ENCODE results near the gene PYGB.

Gene PYGB

DNA sequence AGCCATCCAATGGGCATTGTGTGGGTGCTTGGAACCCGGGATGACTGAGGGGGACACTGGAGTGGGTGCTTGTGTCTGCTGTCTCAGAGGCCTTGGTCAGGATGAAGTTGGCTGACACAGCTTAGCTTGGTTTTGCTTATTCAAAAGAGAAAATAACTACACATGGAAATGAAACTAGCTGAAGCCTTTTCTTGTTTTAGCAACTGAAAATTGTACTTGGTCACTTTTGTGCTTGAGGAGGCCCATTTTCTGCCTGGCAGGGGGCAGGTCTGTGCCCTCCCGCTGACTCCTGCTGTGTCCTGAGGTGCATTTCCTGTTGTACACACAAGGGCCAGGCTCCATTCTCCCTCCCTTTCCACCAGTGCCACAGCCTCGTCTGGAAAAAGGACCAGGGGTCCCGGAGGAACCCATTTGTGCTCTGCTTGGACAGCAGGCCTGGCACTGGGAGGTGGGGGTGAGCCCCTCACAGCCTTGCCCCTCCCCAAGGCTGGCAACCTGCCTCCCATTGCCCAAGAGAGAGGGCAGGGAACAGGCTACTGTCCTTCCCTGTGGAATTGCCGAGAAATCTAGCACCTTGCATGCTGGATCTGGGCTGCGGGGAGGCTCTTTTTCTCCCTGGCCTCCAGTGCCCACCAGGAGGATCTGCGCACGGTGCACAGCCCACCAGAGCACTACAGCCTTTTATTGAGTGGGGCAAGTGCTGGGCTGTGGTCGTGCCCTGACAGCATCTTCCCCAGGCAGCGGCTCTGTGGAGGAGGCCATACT, 49.4 kb downstream of the PYGB start:
- H3K4me3 ChIP-seq = no peak overlapping the region
- no peaks in the 10 kb centered on the region for H3K9me3 ChIP-seq
- 0 out of 2 replicates have a peak, but pooled peaks cover 7% of the 10 kb centered on the region for H3K4me1 ChIP-seq
- H3K27me3 ChIP-seq = no peaks in the 10 kb centered on the region
- 0 out of 2 replicates have a peak overlapping the region, but pooled peaks have one; percentile 6 for H3K9ac ChIP-seq
- no peak for TF ChIP-seq Cebpa-rat (IDR thresholded peaks at IDR 0.05)
- 0 out of 2 replicates have a peak overlapping the region, but pooled peaks have one; percentile 30 for H3K27ac ChIP-seq
- peaks cover 18% of the 10 kb centered on the region for H4K20me1 ChIP-seq
- no peak overlapping the region for H3K4me2 ChIP-seq
- peaks cover 88% of the 10 kb centered on the region for H3K36me3 ChIP-seq

DNA sequence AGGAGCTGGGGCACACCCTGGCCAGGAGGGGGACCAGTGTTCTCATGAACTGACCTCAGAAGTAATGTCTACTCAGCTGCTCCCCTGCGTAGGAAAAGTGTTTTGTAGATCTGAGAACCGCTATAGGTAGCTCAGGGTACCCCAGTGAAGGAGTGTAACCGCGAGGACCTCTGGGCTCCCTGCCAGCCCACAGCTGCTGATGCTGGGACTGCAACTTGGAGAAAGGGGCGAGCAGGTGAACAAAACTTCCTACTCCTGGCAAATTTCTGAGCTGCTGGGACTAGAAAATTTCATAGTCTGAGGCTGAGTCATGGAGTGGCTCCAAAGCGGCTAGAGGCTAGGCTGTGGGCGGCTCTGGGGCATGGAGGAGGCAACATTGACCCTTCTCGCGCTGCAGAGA, 51.9 kb downstream of the PYGB start:
- H4K20me1 ChIP-seq = peaks cover 16% of the 10 kb centered on the region
- no peak for TF ChIP-seq Cebpa-rat (IDR thresholded peaks at IDR 0.05)
- H3K4me3 ChIP-seq = no peak overlapping the region
- no peaks in the 10 kb centered on the region for H3K27me3 ChIP-seq
- 0 out of 2 replicates have a peak, but pooled peaks cover 2% of the 10 kb centered on the region for H3K4me1 ChIP-seq
- H3K4me2 ChIP-seq = no peak overlapping the region
- H3K9ac ChIP-seq = no peak overlapping the region
- H3K9me3 ChIP-seq = no peaks in the 10 kb centered on the region
- H3K36me3 ChIP-seq = peaks cover 97% of the 10 kb centered on the region
- no peak overlapping the region for H3K27ac ChIP-seq

DNA sequence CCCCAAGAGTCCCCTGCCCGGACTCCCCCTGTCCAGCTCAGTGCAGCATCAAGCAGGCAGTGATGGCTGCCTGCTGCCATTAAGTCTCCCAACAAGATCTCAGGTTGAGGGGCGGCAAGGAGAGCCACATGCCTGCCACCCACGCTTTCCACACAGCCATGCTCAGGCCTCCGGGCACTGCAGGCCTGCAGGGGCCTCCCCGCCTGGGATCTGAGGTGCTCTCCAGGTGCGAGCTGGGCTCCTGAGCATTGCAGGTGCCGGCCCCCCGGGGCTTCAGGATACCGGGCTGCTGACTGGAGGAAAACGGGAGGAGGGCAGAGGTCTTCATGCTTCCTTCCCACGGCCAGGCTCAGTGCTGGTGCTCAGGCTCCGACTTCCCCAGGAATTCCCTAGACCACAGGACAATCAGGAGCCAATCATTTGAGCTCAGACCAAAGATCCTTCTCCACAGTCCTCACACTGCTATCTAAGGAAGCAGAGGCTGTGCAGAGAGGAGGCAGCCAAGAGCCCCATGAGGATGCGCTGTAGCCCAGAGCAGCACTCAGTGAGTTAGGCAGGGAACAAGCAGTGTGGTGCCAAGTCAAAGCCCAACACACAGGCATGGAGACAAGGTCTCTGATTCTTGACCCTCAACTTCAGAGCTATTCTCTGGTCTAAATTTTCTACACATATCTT, 52.7 kb downstream of the PYGB start:
- Histone ChIP-seq H3K9ac (no peak overlapping the region), H3K27ac (no peak overlapping the region), H3K9me3 (no peaks in the 10 kb centered on the region), H3K4me2 (no peak overlapping the region), H3K36me3 (peaks cover 94% of the 10 kb centered on the region), H3K4me3 (no peak overlapping the region), H3K4me1 (no peaks in the 10 kb centered on the region), H3K27me3 (no peaks in the 10 kb centered on the region), H4K20me1 (peaks cover 8% of the 10 kb centered on the region)
- no peak for TF ChIP-seq Cebpa-rat (IDR thresholded peaks at IDR 0.05)

DNA sequence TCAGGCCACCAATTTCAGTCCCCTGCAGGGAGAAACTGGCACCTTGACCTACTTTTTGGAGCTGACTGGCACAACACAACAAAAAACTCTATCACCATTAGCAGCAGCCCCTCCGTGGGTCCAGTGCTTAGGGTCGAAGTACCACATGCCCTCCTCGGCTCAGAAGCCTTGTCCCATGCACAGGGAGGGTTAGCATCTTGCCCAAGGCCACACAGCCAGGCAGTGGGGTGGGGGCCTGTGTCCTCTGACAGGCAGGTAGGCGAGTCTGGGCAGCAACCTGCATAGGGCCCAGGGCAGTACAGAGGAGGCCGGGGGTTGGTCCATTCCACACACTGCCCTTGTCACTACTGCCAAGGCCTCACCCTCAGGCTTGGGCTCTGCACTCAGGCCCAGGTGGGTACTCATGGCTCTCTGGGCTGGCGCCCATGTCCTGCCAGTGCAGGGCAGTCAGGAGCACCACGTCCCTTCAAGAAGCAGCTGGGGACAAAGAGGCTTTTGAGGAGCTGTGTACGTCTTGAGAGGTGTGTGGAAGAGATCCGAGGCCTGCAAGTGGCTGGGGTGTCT, 53.6 kb downstream of the PYGB start:
- Histone ChIP-seq H3K4me2 (no peak overlapping the region), H4K20me1 (peaks cover 5% of the 10 kb centered on the region), H3K4me3 (no peak overlapping the region), H3K4me1 (no peaks in the 10 kb centered on the region), H3K36me3 (peaks cover 89% of the 10 kb centered on the region), H3K9ac (no peak overlapping the region), H3K27me3 (no peaks in the 10 kb centered on the region), H3K9me3 (no peaks in the 10 kb centered on the region), H3K27ac (no peak overlapping the region)
- TF ChIP-seq Cebpa-rat (IDR thresholded peaks at IDR 0.05) = no peak

DNA sequence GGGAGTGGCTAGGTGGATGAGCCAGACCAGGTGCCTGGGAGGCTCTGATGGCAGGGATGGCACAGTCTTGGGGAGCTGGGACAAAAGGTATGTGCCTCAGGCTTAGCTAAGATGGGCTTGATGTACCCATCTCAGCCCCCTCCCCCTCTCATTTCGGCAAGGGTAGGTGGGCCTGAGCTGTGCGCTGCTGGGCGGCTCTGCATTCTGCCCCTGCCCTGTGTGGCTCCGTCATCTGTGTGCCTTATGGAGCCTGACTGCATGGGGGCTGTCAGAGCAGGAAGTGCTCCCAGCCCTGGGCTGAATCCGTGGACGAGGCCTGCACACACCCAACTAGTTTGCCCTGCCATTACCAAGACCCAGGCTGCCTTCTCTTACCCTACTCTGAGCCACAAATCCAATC, 54.7 kb downstream of the PYGB start:
- no peak overlapping the region for H3K27ac ChIP-seq
- H3K36me3 ChIP-seq = peaks cover 89% of the 10 kb centered on the region
- no peak overlapping the region for H3K4me2 ChIP-seq
- no peak for TF ChIP-seq Cebpa-rat (IDR thresholded peaks at IDR 0.05)
- 0 out of 2 replicates have a peak, but pooled peaks cover 1% of the 10 kb centered on the region for H3K4me1 ChIP-seq
- no peaks in the 10 kb centered on the region; the same call in none of the 2 replicates for H4K20me1 ChIP-seq
- no peak overlapping the region for H3K4me3 ChIP-seq
- H3K27me3 ChIP-seq = no peaks in the 10 kb centered on the region
- H3K9me3 ChIP-seq = no peaks in the 10 kb centered on the region
- no peak overlapping the region for H3K9ac ChIP-seq

DNA sequence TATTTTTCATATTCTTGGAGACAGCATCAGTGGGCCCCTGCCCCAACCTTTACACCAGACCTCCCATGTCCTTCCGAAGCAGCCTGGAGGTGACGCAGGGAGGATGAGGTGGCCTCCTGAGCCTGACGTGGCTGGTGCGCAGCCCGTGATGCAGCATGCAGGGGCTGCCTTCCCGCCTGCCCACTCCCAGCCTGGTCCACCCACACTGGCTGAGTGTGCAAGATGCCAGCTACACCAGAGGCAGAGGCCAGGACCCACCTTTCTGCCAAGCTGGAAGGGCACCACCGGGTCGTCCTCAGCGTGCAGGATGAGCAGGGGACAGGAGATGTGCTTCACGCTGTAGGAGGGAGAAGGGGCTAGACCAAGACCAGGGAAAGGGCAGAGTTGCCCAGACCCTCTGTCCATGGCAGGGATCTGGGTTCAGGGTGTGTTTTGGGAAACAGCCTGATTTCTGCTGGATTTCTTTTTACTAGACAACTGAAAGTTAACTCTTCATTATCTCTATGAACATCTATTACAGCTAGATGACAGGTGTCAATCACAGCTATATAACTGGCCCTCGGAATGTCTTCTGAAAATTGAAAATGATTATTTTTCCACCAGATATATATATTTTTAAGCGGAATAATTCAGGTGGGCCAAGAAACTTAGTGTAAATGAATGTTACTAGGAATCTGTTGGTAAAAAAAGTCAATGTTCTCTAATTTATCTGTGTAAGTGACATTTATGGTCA, 55.6 kb downstream of the PYGB start:
- Histone ChIP-seq H3K9ac (no peak overlapping the region), H3K4me1 (peaks cover 10% of the 10 kb centered on the region), H3K9me3 (no peaks in the 10 kb centered on the region), H3K4me3 (no peak overlapping the region), H4K20me1 (no peaks in the 10 kb centered on the region; the same call in 1 of the 2 replicates), H3K36me3 (peaks cover 89% of the 10 kb centered on the region), H3K27ac (no peak overlapping the region), H3K27me3 (no peaks in the 10 kb centered on the region), H3K4me2 (no peak overlapping the region)
- TF ChIP-seq Cebpa-rat (IDR thresholded peaks at IDR 0.05) = no peak

DNA sequence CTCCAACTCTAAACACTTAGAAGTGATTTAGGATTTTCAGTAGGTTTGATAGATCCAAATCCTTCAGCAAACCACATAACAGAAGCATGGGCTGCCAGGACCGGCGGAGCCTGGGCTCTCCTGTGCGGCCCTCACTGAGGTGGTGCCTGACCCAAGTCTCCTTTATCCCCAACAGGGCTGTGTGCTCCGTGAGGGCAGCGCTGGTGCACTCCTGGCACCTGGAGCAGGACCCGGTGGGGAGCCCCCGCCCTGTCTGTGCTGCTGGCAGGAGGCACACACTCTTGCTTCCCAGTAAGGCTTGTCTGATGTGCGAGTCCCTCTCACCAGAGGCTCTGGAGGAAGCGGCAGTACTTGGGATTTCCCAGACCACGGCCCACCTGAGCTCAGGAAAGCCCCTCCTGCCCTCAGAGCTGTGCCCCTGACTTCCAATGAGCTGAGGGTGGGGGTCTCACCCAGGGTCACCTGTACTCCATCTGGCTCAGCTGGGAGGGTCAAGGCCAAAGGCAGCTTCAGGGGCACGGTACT, 56.2 kb downstream of the PYGB start:
- Histone ChIP-seq H3K27me3 (no peaks in the 10 kb centered on the region), H4K20me1 (peaks cover under 1% of the 10 kb centered on the region; the same call in 1 of the 2 replicates), H3K4me3 (no peak overlapping the region), H3K4me1 (peaks cover 16% of the 10 kb centered on the region), H3K9me3 (no peaks in the 10 kb centered on the region), H3K36me3 (peaks cover 84% of the 10 kb centered on the region), H3K9ac (no peak overlapping the region), H3K4me2 (no peak overlapping the region), H3K27ac (no peak overlapping the region)
- no peak for TF ChIP-seq Cebpa-rat (IDR thresholded peaks at IDR 0.05)

DNA sequence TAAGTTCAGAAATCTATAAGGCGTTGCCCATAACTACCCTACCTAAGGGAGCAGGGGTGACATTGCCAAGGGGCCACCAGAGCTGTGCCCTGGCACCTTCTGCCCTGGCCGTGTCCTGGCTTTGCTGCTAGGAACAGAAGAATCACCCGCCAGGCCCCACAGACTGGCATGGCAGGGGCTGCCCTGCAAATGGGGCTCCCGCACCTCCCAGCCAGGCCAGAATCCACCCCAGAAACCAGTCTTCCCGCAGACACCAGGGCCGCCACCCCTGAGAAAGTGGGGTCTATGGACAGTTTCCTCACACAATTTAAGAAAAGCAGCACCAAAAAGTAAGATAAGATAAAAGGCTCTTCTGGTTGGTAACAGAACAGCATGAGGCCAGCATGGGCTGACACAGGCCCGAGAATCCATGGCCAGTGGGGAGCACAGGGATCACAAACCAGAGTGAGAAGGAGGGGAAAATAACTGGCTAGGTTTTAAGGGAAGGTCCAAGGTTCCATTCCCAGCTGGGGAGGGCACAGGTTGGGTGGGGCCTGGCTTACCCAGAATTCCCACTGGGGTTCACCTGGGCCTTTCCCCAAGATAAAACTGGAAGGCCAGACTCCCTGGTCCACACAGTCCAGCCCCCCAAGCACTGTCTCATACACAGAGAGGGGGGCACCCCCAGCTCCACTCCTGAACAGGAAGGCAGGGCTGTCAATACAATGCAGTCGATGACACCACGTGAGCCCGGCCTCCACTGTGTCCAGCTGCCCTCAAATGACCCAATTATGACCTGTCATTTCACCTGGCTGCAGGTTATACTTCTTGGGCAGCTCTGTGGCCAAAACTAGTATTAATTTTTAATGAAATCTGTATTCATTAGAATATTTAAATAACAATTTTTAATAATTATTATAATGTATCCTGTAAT, 59.4 kb downstream of the PYGB start:
- peaks cover 60% of the 10 kb centered on the region for H3K36me3 ChIP-seq
- no peaks in the 10 kb centered on the region for H3K27me3 ChIP-seq
- H4K20me1 ChIP-seq = peaks cover 12% of the 10 kb centered on the region; the same call in 1 of the 2 replicates
- no peak overlapping the region for H3K4me3 ChIP-seq
- no peak overlapping the region for H3K9ac ChIP-seq
- H3K4me1 ChIP-seq = peaks cover 44% of the 10 kb centered on the region
- no peaks in the 10 kb centered on the region for H3K9me3 ChIP-seq
- TF ChIP-seq Cebpa-rat (IDR thresholded peaks at IDR 0.05) = no peak
- H3K27ac ChIP-seq = no peak overlapping the region
- no peak overlapping the region for H3K4me2 ChIP-seq

Measured in BLaER1 (cell line).